ENCODE data around the gene ESR1. TPM values are rescaled to one million over a fixed set of nuclear protein-coding genes. Genes with fewer than 3 reads are reported as not detected.

The ESR1 gene
- total RNA-seq, 4 donors from 2014 or later = 0.59 to 1.8 (median 1.3) TPM

DNA sequence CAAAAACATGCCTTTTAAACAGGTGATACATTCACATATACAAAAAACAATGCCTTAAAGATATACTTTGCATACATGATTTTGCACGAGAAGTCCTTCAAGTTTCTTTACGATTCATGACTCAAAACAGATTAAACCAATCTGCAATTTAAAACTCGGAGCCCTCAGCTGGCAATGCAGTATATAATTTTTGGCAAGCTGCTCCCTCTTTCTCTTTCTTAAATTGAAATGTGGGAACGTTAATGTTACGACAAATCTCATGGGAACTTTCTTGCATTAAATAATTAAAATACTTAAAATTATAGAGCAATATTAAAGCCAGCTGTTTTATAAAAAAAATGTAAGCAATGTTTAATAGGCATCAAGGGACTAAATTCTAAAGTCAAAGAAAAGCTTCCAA lies 334.6 kb downstream of the ESR1 start:
- no peak overlapping the region for H3K4me3 ChIP-seq (ENCODE audit: low read depth, poor library complexity, severe bottlenecking)
- DNase-seq (ENCODE audit: low spot score in 2 of 2) = no peak
- WGBS, 2 donors = 31 to 35% methylated on average over 5 of the region's 5 CpGs
- TF ChIP-seq POLR2A (IDR thresholded peaks at IDR 0.05) = no peak
- TF ChIP-seq, protein P1, sequence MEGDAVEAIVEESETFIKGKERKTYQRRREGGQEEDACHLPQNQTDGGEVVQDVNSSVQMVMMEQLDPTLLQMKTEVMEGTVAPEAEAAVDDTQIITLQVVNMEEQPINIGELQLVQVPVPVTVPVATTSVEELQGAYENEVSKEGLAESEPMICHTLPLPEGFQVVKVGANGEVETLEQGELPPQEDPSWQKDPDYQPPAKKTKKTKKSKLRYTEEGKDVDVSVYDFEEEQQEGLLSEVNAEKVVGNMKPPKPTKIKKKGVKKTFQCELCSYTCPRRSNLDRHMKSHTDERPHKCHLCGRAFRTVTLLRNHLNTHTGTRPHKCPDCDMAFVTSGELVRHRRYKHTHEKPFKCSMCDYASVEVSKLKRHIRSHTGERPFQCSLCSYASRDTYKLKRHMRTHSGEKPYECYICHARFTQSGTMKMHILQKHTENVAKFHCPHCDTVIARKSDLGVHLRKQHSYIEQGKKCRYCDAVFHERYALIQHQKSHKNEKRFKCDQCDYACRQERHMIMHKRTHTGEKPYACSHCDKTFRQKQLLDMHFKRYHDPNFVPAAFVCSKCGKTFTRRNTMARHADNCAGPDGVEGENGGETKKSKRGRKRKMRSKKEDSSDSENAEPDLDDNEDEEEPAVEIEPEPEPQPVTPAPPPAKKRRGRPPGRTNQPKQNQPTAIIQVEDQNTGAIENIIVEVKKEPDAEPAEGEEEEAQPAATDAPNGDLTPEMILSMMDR (IDR thresholded peaks at IDR 0.05) = no peak
- intact Hi-C loops (cut with DNase I; ENCODE audit: low total_unique reads) = no loop called here

DNA sequence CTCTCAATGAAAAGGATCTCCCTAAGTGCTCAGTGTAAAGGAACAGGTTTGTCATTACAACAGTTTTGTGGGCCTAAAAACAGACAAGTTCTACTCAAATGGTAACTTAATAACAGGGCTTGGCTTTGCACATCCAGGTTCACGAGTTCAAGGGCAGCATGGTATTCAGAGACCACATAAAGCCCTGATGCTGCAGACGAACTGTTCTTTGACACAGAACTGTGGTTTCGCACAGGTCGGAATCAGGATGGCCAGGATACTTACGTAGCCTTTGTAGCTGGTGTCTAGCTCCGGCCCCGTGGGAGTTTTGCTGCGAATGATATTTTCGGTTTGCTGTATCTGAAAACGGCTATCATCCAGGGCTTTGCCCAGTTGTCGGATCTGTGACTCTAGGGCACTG lies 335.9 kb downstream of the ESR1 start:
- H3K4me3 ChIP-seq (ENCODE audit: low read depth, poor library complexity, severe bottlenecking) = no peak overlapping the region
- intact Hi-C loops (cut with DNase I; ENCODE audit: low total_unique reads) = no loop called here
- DNase-seq (ENCODE audit: low spot score in 2 of 2) = no peak
- WGBS, 2 donors = 93 to 95% methylated on average over 11 of the region's 11 CpGs
- TF ChIP-seq, protein P1 (IDR thresholded peaks at IDR 0.05) = no peak
- no peak for TF ChIP-seq POLR2A (IDR thresholded peaks at IDR 0.05)

DNA sequence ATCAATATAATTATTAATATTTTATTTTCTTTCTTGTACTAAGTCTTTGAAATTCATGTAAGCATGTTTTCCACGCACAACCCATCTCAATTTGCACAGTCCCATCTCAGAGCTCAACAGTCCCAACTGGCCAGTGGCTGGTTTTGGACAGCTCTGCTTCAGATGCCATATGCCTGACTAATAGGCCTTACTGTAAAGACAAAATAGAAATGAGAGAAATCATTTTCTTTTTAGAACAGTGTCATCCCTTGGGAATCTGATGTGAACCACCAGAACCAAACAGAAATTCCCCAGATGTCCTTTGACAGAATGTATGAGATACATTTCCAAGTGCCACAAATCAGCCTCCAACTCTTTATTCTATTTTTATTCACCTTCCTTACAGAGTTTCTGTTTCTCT lies 338.9 kb downstream of the ESR1 start:
- WGBS, 2 donors = 74 to 91% methylated on average over 1 of the region's 1 CpG
- intact Hi-C loops (cut with DNase I; ENCODE audit: low total_unique reads) = no loop called here
- no peak overlapping the region for H3K4me3 ChIP-seq (ENCODE audit: low read depth, poor library complexity, severe bottlenecking)
- TF ChIP-seq POLR2A (IDR thresholded peaks at IDR 0.05) = no peak
- TF ChIP-seq, protein P1 (IDR thresholded peaks at IDR 0.05) = no peak
- no peak for DNase-seq (ENCODE audit: low spot score in 2 of 2)

DNA sequence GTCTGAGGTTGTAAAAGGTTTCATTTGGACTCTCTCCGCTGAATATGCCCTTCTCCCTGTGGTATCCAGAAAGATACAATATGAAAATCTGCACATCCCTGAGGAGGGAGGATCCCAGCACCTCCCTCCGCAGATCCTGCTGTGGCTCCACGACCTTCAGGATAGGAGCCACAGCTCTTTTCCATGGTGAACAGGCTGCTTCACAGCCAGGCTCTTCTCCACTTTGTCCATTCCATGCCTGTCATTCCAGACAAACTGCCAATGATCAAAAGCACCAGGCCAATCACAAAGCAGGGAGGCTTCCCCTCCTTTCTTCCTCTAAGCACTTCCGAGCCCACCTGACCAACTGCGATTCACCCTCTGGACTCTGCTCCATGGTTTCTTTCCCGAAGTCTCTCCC lies 339.8 kb downstream of the ESR1 start:
- 94 to 96% methylated on average over 6 of the region's 6 CpGs for WGBS, 2 donors
- TF ChIP-seq, protein P1 (IDR thresholded peaks at IDR 0.05) = no peak
- TF ChIP-seq POLR2A (IDR thresholded peaks at IDR 0.05) = no peak
- intact Hi-C loops (cut with DNase I; ENCODE audit: low total_unique reads) = no loop called here
- H3K4me3 ChIP-seq (ENCODE audit: low read depth, poor library complexity, severe bottlenecking) = no peak overlapping the region
- DNase-seq (ENCODE audit: low spot score in 2 of 2) = no peak

DNA sequence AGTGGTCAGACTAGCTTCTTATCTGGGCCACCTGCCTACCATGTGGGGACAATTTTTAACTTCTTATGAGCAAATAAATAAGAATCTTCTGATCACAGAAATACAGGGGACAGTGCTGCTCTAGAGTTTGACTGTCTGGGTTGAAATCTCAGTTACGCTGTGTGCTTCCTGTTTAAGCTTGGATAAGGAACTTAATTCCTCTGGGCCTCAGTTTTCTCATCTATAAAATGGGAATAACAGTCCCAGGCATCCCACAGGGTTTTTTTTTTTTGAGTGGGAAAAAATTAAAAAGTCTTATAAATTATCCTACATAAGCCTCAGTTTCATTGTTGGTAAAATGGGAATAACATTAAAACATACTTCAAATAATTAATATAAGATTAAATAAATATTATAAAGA lies 340.9 kb downstream of the ESR1 start:
- intact Hi-C loops (cut with DNase I; ENCODE audit: low total_unique reads) = no loop called here
- 98 to 100% methylated on average over 1 of the region's 1 CpG for WGBS, 2 donors
- no peak overlapping the region for H3K4me3 ChIP-seq (ENCODE audit: low read depth, poor library complexity, severe bottlenecking)
- no peak for TF ChIP-seq POLR2A (IDR thresholded peaks at IDR 0.05)
- TF ChIP-seq, protein P1 (IDR thresholded peaks at IDR 0.05) = no peak
- DNase-seq (ENCODE audit: low spot score in 2 of 2) = no peak

DNA sequence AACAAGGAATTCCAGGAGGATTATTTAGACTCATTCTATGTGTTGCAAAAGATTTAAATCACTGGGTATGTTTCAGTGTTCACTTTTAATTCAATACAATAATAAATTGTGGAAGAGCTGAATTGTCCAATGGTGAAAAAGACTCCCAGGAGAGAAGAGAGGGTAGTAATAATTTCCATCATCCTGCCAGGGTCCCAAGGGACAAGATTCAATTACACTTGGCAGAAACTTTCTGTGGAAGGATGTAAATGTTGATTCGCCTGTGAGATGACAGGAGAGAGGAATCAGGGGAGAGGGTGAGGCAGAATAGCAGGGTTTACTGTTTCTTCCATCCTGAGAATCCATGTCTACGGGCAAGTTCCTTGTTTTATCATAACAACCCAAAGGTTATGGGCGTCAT lies 342.7 kb downstream of the ESR1 start:
- DNase-seq (ENCODE audit: low spot score in 2 of 2) = no peak
- TF ChIP-seq, protein P1 (IDR thresholded peaks at IDR 0.05) = no peak
- TF ChIP-seq POLR2A (IDR thresholded peaks at IDR 0.05) = no peak
- 85 to 87% methylated on average over 3 of the region's 3 CpGs for WGBS, 2 donors
- intact Hi-C loops (cut with DNase I; ENCODE audit: low total_unique reads) = no loop called here
- no peak overlapping the region for H3K4me3 ChIP-seq (ENCODE audit: low read depth, poor library complexity, severe bottlenecking)
